ENCODE results near the gene PCSK7. TPM values are rescaled to one million over a fixed set of nuclear protein-coding genes. Genes with fewer than 3 reads are reported as not detected.
A peak's percentile ranks its signal among the peaks of the same experiment; 100 is the strongest.

Gene PCSK7
- total and polyA plus RNA-seq, 2 of the 4 experiments (the other 2 are of a cell fraction): 35.8 to 54.3 TPM

DNA sequence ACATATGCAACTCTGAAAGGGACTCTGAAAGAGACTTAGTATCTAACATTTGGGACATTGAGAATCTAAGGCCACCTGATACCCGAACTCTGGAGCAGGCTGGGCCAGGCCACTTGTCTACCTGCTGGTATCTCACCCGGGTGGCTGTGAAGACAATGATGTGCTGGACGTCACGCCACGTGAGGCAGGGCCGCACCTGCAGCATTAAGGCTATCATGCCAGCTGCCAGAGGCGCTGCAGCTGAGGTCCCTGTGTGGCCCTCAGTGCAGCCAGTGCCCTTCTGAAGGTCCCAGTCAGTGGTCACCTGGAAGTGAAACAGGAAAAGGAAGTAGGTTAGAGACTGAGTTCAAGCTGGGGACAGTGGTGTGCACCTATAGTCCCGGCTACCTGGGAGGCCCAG, 12.4 kb downstream of the PCSK7 start:
- H3K4ac ChIP-seq (ENCODE audit: low read depth, low read length): peak overlapping the region; percentile 99
- H2BK120ac ChIP-seq (ENCODE audit: low read depth, low read length): peak overlapping the region; percentile 97; the same call in 1 of the 2 replicates
- peak overlapping the region; percentile 86 for H2AK5ac ChIP-seq (ENCODE audit: low read depth, low read length)
- H3K18ac ChIP-seq (ENCODE audit: low read depth, low read length): no peak overlapping the region
- H4K5ac ChIP-seq (ENCODE audit: low read depth, low read length): no peak overlapping the region
- peak overlapping the region; percentile 37 for H2AK9ac ChIP-seq (replicated peaks; ENCODE audit: low read depth, low read length, poor library complexity)
- peaks cover 18 to 56% of the 10 kb centered on the region in 2 experiments; a peak in 3 of 4 replicates for H3K79me1 ChIP-seq (ENCODE audit: low read depth in 1 of 2, low read length in 2 of 2)
- H3K23ac ChIP-seq (ENCODE audit: low read depth, low read length): peak overlapping the region; percentile 98; the same call in 1 of the 2 replicates
- in situ Hi-C loops (cut with MboI; ENCODE audit: low sequenced_read_pairs): no loop called here
- no peak overlapping the region for H3K9ac ChIP-seq (ENCODE audit: low read depth, low read length)
- no peak for DNase-seq
- peak overlapping the region; percentile 46; the same call in 1 of the 2 replicates for H3K14ac ChIP-seq (replicated peaks; ENCODE audit: low read depth, low read length)
- H3K4me1 ChIP-seq (ENCODE audit: control insufficient read depth, insufficient read depth, low read length): peaks cover 40% of the 10 kb centered on the region
- ChIA-PET POLR2A (ENCODE audit: unreplicated experiment) (interaction anchor here (0.6 kb wide), 1 partner anchor 221 kb away, joined by 3 read pairs; no protein-coding TSS in a partner anchor), CTCF (no interaction called here)
- H4K91ac ChIP-seq (ENCODE audit: insufficient read depth, low read depth, low read length): peak overlapping the region; percentile 99; the same call in 1 of the 2 replicates
- H3K27me3 ChIP-seq (ENCODE audit: control insufficient read depth, insufficient read depth, low read length): no peaks in the 10 kb centered on the region
- no peaks in the 10 kb centered on the region for H4K20me1 ChIP-seq (ENCODE audit: insufficient read depth, low read length)
- peak overlapping the region in 1 of 2 experiments; percentile 99; a peak in 2 of 4 replicates for H4K8ac ChIP-seq (ENCODE audit: low read depth in 2 of 2, low read length in 2 of 2)
- H3K56ac ChIP-seq (ENCODE audit: extremely low read depth, insufficient read depth, low read length): no peak overlapping the region
- no peak for ATAC-seq (ENCODE audit: low read depth)
- no TSS peak for BruUV-seq (replicated peaks)
- intact Hi-C loops (cut with micrococcal nuclease): no loop called here
- peak overlapping the region; percentile 100; the same call in 2 of the 3 replicates for H2BK15ac ChIP-seq (ENCODE audit: low read depth, low read length)
- dilution Hi-C loops (cut with HindIII; ENCODE audit: low sequenced_read_pairs, unreplicated experiment): no loop called here
- 99% methylated on average over 7 of the region's 8 CpGs; no CpG with 5 or more reads in 1 of the 2 experiments for WGBS, 2 experiments (ENCODE audit: extremely low coverage in 2 of 2, insufficient read length in 1 of 2)
- H3K4me3 ChIP-seq (ENCODE audit: insufficient read depth, low read depth, low read length): no peak overlapping the region
- H2BK5ac ChIP-seq (ENCODE audit: low read depth, low read length, poor library complexity, severe bottlenecking): peak overlapping the region; percentile 99
- H3K9me1 ChIP-seq (ENCODE audit: insufficient read depth, low read length): peaks cover 28% of the 10 kb centered on the region
- H3K27ac ChIP-seq (ENCODE audit: insufficient read depth, low read length): peak overlapping the region; percentile 100
- H3K9me3 ChIP-seq (ENCODE audit: control insufficient read depth, insufficient read depth, low read length): no peaks in the 10 kb centered on the region
- TF ChIP-seq RFX5 (IDR thresholded peaks at IDR 0.05; ENCODE audit: low read depth, low read length): no peak
- H2BK20ac ChIP-seq (ENCODE audit: low read depth, low read length): peak overlapping the region; percentile 96; the same call in 1 of the 2 replicates
- no peak overlapping the region for H2AFZ ChIP-seq (replicated peaks; ENCODE audit: low read length, poor library complexity)
- no peak overlapping the region for H3K4me2 ChIP-seq (ENCODE audit: low read depth, low read length)
- H3K36me3 ChIP-seq (ENCODE audit: control insufficient read depth, insufficient read depth, low read length): peaks cover 44% of the 10 kb centered on the region
